Mucosa of gallbladder (tissue), 1 donor: ENCODE data around the gene POR. TPM values are rescaled to one million over a fixed set of nuclear protein-coding genes. Genes with fewer than 3 reads are reported as not detected.

Source experiments
- DNase-seq: peaks from one replicate; pipeline ENCODE4 v3.0.0-alpha.2; 2020; ENCODE audit warnings: low spot score
- total RNA-seq: library from RNA; stranded (reverse); gene quantifications from one replicate; pipeline ENCODE4 v1.2.1, GENCODE V29; 2021
- donor health status: DM: no; HTN: no; CAD: no.

POR gene
- total RNA-seq, 1 donor from 2014 or later: 195 TPM

DNA sequence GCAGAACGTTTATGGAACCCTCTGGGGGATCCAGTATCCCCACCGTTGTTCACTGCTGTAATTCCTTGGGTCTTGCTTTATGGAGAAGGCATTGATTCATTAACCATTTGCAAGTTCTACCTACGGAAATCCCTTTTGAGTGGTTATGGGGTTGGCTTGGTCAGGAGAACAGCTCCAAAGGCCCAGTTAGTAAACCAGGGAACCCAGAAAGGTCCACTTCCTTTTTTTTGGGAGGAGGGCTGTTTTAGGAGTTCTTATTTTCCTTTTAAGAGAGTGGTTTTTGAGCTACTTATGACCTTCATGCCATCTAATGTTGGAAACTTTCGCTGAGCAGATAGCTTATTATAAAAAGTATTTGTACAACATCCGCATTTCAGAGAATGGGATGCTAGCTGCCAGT, 1.3 kb downstream of the POR start:
- DNase-seq: no peak

DNA sequence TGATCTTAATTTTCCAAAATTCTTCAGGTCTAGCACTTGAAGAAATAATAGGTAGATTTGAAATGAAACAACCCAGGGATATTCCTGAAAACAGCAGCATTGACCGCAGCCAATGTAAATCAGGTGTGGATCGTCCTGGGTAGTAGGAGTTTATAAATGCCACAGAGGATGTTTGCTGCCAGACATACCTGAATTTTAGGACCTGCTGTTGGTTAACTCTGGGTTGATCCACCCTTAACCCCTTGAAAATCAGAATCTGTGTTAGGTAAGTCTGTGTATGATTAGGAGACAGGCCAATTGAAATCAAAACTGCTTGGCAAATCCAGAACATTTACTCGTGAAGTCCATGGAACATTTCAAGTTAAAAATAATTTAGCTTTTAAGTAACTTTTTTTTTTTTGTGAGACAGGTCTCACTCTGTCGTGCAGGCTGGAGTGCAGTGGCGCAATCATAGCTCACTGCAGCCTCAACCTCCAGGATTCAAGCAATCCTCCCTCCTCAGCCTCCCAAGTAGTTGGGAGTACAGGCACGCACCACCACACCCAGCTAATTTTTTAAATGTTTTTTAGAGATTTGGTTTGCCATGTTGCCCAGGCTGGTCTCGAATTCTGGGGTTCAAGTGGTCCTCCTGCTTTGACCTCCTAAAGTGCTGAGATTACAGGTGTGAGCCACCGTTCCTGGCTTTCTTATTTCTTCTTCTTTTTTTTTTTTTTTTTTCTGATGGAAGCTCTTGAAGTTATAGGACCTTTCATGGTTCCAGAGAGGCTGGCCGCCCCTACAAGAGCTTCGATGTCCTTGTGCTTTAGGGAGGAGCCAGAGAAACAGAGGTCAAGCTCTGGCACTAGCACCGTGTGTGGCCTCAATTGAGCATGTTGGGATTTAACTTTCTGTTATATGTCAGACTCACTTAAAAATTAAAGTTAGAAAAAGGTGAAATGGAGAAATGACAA, 2.0 kb downstream of the POR start:
- DNase-seq: no peak

DNA sequence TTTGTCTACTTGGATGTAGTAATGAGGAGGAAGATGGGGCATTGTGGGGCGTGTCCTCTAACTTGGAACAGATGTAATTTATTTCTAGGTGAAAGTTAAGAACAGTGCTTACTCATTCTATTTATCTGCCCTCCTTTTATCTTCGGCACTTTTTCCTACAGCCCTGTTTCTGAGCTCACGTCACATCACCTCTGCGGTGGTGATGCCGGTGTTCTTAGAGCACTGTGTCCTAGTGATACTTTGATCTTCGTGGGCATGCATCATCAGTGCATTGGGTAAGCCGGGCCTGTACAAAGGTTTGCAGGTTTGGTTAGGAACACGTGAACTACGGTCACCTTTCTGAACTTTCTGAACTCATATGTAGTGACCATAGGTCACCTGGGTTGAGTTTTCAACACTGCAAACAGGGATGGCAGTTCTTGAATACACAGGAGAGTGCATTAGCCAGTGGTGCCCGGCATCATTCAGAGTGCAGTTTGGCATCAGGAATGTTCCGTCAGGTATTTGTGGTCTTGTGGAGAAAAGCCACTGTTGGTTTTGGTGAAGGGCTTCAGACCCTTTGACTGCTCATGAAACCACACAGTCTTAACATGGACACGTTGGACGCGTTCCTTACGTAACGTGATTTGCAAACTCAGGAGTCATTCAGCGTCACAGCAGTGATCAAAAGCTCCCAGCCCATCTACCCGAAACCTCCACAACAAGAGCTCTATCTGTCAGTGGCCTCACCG, 5.6 kb downstream of the POR start:
- DNase-seq: peak; percentile 21

DNA sequence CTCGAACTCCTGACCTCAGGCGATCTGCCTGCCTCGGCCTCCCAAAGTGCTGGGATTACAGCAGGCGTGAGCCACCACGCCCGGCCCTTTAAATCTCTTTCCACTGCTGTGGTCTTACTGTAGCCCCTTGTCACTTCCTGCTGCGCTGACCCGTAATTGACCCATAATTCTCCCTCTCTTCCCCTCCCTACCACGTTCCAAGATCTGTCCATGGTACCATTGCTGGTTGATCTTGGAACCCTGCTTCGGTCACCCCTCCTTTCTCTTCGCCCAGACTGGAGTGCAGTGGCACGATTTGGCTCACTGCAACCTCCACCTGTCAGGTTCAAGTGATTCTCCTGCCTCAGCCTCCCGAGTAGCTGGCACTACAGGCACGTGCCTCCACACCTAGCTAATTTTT, 6.5 kb downstream of the POR start:
- DNase-seq: no peak

DNA sequence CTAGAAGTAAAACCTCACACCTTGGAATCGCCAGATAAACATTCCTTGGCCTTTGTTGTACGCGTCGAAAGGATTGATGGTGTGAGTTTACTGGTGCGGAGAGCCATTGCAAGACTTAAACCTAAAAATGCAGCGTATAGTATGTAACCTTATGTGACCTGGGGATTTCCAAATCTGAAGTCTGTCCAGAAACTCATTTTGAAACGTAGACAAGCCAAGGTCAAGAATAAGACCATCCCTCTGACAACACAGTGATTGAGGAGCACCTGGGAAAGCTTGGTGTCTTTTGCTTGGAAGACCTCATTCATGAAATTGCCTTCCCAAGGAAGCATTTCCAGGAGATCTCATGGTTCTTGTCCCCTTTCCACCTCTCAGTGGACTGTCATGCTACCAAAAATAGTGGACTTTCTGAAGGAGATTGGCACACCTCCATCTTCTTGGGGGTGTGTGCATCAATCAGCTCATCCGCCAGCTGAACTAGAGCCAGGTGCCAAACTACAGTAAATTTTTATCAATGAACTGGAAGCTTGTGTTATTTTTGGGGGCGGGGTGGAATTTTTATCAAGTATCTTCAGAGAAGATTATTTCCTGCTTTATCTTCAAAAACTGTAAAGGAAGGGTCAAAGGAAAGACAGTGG, 8.1 kb downstream of the POR start:
- DNase-seq: no peak

DNA sequence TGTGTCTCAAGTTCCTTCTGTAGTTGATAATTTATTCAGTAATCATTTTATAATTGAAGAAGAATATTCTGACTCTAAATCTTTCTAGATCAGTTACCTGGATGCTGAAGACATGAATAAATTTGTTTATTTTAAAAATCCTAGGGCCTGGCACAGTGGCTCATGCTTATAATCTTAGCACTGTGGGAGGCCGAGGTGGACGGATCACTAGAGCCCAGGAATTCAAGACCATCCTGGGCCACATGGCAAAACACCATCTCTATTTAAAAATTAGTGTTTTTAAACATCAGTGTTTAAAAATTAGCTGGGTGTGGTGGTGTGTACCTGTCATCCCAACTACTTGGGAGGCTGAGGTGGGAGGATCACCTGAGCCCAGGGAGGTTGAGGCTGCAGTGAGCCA, 9.3 kb downstream of the POR start:
- DNase-seq: no peak

DNA sequence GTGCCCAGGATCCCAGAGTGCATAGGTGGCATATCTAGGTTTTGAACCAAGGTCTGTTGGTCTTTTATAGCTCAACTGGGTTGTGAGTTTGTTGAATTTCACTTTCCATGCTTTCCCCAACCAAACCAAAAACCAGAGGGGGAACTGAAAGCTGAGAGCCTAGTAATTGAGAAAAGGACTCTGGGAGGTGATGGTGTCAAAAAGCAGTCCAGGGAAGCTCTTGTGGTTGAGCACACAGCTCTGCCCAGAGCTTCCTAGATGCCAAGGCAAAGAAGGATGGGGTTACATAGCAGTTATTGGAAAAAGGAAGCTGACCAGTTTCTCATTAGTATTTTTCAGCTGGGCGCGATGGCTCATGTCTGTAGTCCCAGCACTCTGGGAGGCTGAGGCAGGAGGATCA, 9.9 kb downstream of the POR start:
- no peak for DNase-seq

DNA sequence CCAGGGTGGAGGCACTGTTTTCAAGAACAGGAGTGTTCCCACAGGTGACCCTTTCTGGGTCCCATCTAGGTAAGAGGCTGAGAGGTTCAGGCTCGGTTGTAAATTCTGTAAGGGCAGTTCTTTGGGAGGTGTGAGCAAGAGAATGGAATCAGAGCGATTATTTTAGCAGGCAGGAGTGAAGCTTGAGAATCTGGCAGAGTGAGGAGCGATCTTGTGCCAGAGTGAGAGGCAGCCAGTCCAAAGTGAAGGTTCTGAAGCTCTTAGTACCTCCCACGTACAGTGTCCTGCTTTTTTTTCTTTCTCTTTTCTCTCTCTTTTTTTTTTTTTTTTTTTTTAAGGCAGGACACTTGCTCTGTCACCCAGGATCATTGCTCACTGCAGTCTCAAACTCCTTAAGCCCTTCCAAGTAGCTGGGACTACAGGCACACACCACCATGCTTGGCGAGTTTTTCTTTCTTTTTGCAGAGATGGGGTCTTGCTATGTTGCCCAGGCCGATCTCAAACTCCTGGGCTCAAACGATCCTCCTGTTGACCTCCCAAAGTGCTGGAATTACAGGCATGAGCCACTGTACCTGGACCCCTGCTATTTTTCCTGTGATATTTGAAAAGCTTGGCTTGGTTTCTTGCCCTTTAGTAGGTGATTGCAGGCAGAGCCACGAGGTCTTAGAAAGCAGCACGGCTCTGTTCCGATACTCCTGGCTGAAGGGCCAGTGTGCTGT, 10.9 kb downstream of the POR start:
- DNase-seq: no peak

DNA sequence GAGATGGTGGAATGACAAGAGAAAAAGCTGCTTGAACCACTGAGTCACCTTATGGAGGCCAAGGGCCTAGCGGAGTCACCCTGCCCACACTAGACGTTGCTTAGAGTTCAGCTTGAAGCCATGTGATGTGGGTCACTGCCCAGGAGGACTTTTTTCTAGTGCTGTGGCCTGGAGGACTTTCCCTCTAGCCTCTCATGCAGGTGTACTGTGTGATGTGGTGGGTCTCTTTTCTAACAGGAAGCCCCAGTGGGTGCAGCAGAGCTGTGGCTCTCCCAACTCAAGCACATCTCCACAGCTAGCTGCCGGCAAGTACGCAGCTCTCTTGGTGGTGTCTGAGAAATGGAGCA, 13.6 kb downstream of the POR start:
- DNase-seq: no peak

DNA sequence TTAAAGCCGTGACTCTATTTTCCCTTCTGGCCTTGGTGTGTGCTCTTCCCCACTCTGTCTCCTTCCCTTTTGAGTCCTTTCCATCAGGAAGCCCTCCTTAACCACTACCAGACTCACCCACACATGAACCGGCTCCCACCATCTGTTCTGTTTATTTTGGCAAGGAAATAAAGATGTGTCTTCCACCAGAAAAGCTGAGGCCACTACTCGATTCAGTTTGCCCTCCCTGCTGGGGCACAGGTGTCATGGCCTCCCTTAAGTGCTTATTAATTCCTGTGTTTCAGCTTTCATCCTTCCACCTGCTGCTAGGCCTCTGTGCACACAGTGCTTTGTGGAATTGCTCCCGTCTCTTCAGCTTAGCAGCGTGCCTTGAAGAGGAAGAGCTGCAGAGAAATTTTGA, 16.7 kb downstream of the POR start:
- DNase-seq: no peak

DNA sequence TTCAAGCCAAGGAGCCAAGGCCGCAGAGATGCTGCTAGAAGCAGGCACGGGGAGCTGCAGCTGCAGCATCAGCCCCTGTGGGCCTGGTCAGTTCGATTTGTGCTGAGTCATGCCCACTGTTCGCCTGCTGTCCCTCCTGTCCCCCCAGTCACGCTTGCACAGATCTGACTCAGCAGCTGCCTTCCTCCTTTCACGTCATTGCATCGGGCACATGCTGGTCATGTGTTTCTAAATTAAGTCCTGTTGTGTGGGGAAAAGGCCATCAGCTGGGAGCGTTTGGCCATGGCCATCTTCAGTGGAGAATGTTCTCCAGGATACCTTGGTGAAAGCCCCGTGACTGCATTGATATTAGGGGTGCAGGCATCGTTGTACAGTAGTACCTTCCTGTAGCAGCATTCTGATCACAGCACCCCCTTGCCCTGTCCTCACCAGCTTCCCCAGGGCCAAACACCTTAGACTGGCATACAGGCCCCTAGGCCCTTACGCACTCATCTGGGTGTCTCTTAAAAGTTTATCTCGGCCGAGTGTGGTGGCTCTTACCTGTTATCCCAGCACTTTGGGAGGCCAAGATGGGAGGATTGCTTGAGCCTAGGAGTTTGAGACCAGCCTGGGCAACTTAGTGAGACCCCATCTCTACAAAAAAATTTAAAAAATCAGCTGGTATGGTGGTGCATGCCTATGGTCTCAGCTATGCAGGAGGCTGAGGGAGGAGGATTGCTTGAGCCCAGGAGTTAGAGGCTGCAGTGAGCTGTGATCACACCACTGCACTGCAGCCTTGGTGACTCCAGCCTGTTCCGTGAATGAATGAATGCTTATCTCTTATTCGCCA, 23.2 kb downstream of the POR start:
- peak; percentile 65 for DNase-seq

DNA sequence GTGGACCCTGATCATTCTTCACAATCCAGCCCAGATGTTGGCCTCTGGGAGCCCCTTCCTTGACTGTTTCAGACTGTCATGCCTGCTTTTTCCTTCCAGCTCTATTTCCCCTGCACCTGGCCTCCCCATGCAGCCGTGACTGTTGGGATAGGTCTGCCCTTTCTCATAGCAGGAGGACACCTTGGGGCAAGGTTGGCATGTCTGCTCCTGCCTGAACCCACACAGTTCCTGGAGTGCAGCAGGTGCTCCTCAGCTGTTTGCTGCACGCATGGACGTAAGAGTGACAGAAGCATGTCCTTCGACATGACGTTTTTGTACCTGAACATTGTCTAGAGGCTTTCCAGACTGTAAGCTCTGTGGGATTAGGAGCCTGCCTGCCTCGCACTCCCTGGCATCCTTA, 24.0 kb downstream of the POR start:
- no peak for DNase-seq

DNA sequence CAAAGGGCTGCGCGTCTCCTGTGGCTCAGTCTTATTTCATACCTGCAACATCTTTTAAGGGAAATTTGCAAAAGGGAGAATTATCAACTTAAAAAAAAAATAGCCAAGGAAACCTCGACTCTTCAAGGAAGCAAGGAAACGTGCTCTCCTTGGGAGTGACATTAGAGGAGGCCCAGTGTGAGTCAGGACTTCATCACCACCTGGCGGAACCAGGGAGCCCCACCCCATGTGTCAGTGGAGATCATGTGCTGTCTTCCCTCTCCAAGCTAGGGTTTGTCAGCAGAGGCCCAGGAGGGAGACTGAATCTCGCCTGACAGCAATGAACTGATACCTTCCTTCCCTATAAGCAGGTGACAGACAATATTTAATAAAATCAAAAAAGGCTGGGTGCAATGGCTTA, 28.9 kb downstream of the POR start:
- DNase-seq: peak; percentile 69

DNA sequence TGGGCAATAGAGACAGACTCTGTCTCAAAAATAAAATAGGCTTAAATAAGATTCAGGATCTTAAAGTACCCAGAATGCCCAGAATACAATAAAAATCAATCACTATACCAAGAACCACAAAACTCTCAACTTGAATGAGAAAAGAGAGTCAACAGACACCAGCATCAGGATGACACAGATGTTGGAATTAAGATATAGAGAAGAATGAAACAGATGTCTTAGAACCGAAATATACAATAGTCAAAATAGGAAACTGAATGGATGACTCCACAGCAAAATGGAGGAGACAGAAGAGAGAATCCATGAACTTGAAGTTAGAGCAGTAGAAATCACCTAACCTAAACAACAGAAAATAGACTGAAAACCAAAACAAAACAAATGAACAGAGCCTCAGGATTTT, 29.6 kb downstream of the POR start:
- DNase-seq: no peak

DNA sequence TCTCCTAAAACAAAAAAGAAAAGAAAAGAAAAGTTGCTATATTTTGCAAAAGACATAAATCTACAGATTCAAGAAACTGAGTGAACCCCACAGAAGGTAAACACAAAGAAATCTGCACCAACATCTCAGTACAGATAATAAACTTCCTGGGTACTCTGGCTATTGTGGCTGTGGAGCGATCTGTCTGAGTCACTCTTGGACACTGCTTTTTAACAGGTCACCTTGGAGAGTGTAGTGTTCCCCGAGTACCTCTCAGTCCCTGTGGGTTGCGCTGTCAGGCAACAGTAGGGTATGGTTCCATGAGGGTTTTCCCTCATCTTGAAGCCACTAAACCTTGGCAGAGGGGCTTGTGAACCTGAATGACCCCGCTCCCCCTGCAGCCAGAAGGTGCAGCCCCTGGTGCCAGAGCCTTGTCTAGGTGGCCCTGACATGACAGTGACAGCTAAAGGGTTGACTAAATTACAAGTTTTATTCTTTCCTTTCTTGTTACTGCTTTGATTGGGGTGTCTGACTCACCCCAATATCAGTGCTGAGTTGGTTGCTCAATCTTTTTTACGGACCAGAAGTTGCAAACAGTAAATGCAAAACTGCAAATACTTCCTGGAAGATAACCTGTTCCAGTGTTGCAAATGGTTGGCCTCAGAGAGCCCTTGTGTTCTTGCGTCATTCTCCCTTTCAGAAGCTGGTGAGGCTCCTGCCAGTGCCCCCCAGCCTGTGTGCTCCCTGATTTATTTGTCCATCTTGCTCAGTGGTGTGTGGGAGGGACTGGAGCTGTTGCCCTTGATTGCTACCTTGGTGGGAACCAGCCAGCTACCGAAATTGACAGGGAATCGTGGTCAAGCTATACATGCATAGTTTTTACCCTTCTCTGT, 30.6 kb downstream of the POR start:
- DNase-seq: no peak

DNA sequence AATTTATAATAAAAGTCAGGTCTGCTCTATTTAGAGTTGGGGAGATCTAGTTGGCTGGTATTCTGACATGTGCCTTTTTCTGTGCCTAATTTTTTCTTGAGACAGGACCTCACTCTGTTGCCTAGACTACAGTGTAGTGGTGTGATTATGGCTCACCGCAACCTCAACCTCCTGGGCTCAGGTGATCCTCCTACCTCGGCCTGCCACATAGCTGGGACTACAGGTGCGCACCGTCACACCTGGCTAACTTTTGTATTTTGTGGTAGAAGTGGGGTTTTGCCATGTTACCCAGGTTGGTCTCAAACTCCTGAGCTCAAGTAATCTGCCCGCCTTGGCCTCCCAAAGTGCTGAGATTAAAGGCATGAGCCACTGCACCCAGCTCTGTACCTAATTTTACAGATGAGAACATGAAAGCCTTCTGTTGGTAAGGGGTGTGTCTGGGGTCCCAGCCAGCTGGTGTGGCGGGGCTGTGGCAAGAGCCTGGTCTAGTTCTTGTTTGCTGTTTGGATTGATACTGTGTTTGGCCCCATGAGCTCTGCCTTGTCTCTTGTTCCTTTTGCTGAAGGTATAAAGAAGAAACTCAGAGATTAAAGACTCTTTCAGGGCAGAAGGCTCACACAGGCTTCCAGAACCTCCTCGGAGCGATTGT, 31.4 kb downstream of the POR start:
- DNase-seq: no peak

DNA sequence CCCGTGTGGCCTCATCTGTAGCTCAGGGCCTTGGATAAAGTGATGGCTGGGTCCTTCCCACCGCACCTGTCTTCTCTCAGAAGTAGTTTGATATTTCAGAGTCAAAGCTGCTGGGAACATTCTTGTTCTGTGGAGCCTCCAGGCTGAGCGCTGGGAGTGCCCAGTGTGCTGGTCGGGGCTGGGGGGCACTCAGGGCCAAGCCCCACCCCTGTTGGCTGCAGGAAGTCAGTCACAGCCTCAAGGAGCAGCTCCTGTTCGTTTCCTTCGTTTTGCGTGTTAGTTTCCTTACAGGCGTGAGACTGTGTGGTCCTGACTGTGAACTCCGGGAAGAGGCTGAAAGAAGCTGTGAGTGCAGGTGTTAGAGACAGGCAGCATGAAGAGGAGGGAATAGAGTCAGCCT, 33.2 kb downstream of the POR start:
- no peak for DNase-seq

DNA sequence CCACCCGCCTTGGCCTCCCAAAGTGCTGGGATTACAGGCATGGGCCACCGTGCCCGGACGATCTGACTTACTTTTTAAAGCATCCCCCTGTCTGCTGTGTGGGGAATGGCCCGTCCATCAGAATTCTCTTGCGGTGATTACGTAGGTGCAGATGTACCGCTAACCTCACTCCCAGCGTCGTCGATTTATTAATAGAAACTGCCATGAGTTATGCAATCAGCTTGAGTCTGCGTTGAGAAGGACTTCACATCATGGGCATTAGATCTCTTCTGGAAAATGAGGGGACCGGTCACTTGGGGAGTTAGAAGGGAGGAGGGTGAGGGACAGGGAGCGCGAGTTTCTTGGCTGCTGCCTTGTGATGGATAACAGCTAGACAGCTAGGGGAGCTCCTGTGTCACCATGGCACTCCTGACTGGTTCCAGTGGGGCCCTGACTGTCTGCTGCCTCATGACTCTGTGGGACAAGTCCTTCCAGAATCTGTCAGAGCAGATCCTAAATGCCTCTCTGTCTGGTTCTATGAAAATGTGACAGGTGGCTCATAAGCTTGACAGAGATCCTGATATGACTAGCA, 35.2 kb downstream of the POR start:
- DNase-seq: no peak

DNA sequence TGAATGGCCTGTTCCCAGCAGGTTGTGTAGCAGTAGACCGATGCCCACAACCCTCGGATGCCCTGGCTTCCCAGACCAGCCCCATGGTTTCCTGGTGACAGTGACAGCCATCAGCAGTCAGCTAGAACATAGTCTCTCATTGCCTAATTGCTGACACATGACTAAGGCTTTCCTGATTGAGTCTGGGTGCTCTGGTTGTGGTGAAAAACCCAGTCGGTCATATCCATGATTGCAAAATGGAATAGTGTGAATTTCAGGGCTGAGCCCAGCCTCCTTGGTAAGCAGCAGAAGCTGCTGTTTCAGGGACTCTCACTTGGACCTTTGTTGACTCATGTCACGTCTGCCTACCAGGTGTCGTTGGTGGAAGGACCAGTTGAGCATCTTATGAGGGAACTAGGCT, 36.6 kb downstream of the POR start:
- no peak for DNase-seq
